Stomach (tissue), 4 donors: ENCODE results near the gene EDN3.

Experiments used
- CTCF ChIP-seq, 7 experiments: fragments of 450-650 bp in 4 of 7; fragments of 200-600 bp in 3 of 7; sonication (generic) in 3 of 7; IDR thresholded peaks; one replicate each; pipeline ENCODE4 v1.5.1; 2016 to 2019; ENCODE audit warnings: antibody characterized with exemption in 7 of 7, control low read depth in 2 of 7, mild to moderate bottlenecking in 1 of 7
- EP300 ChIP-seq: sonication (generic); formaldehyde crosslinking; IDR thresholded peaks from one replicate; pipeline ENCODE4 v1.6.1; 2017; ENCODE audit warnings: antibody characterized with exemption
- POLR2AphosphoS5 ChIP-seq, 3 donors: sonication (generic); formaldehyde crosslinking; IDR thresholded peaks; one replicate each; pipeline ENCODE4 v1.6.1; 2016; ENCODE audit warnings: antibody characterized with exemption in 3 of 3

- TF ChIP-seq CTCF (IDR thresholded peaks at IDR 0.05) = no peak
- TF ChIP-seq EP300 = no peak
- TF ChIP-seq POLR2AphosphoS5 (IDR thresholded peaks at IDR 0.05) = no peak
Measured at GRCh38 chr20:59325142-59325523, 24.7 kb downstream of the EDN3 start.
